ENCODE results near the gene RHOF. TPM values are rescaled to one million over a fixed set of nuclear protein-coding genes. Genes with fewer than 3 reads are reported as not detected.

The RHOF gene
- total and polyA plus RNA-seq, 2 of the 13 experiments (the other 11 are each of a cell fraction or from before 2014, with no cell fraction given): 14.6 to 32.2 TPM

- Histone ChIP-seq H2AFZ (ENCODE audit: low read length) (no peak overlapping the region), H3K9ac (ENCODE audit: insufficient read depth, low read depth, low read length) (peak overlapping the region; percentile 53), H3K27ac (ENCODE audit: extremely low read length, insufficient read depth, low read length) (peak overlapping the region; percentile 57), H3K4me2 (ENCODE audit: low read depth, low read length) (peak overlapping the region; percentile 79), H3K4me1 (ENCODE audit: insufficient read depth, low read length) (peaks cover 31% of the 10 kb centered on the region), H3K27me3 (ENCODE audit: control insufficient read depth in 1 of 2, insufficient read depth in 2 of 2, low read length in 2 of 2) (no peaks in the 10 kb centered on the region), H4K20me1 (ENCODE audit: insufficient read depth, low read length) (0 out of 2 replicates have a peak, but pooled peaks cover 6% of the 10 kb centered on the region), H3K36me3 (replicated peaks in 1 of 2; ENCODE audit: control insufficient read depth in 1 of 2, insufficient read depth in 2 of 2, low read length in 2 of 2) (peaks cover 26 to 47% of the 10 kb centered on the region in 2 experiments; a peak in 4 of 5 replicates), H3K9me3 (ENCODE audit: low read length) (no peaks in the 10 kb centered on the region), H3K79me2 (ENCODE audit: insufficient read depth, low read length) (peaks cover 34% of the 10 kb centered on the region), H3K4me3 (replicated peaks in 1 of 3; ENCODE audit: insufficient read depth in 1 of 3, low read depth in 2 of 3, low read length in 3 of 3) (peak overlapping the region; percentile 62 to 71 (median 63); a peak in 5 of 6 replicates)
- in situ Hi-C loops (cut with HindIII; ENCODE audit: extremely low pct_ligation_motif_present, low pct_unique_long_range_greater_than_20kb) (no loop called here), intact Hi-C loops (cut with micrococcal nuclease; ENCODE audit: unreplicated experiment) (loop anchor here (1.0 kb wide), 1 partner anchor 17 kb away; no protein-coding TSS in a partner anchor)
- no peak for DNase-seq (ENCODE audit: low spot score)
- ChIA-PET POLR2A (interaction anchor here (1.0 to 14.5 kb wide), 9 partner anchors 8 to 101 kb away, joined by 3 to 393 read pairs (median 4); partner anchors contain the start of genes HPD, PSMD9, RHOF and SETD1B), CTCF (ENCODE audit: low intra/inter-chr PET ratio, low total read pairs) (interaction anchor here (0.7 to 4.5 kb wide), 8 partner anchors 12 to 115 kb away, joined by 3 to 89 read pairs (median 5); partner anchors contain the start of genes PSMD9 and RHOF)
- no TSS peak for BruUV-seq (replicated peaks)
- 66% methylated on average over 7 of the region's 26 CpGs for WGBS (ENCODE audit: low lambda C conversion rate)
- no peak for FAIRE-seq
- ATAC-seq: peak; percentile 67
- peak; percentile 9; the same call in 1 of the 2 replicates for TF ChIP-seq ZNF687 (CRISPR knock-in tag; IDR thresholded peaks at IDR 0.05)
- TF ChIP-seq HDAC6 (IDR thresholded peaks at IDR 0.05; ENCODE audit: low read depth, low read length): no peak
- TF ChIP-seq ZNF75D (CRISPR knock-in tag; IDR thresholded peaks at IDR 0.05; ENCODE audit: borderline replicate concordance): no peak
- peak; percentile 75 for TF ChIP-seq JARID2 (CRISPR knock-in tag; IDR thresholded peaks at IDR 0.05; ENCODE audit: insufficient replicate concordance)
- no peak for TF ChIP-seq HDAC2 (CRISPR knock-in tag; IDR thresholded peaks at IDR 0.05)
- no peak for TF ChIP-seq PBX3 (CRISPR knock-in tag; IDR thresholded peaks at IDR 0.05; ENCODE audit: borderline replicate concordance)
- TF ChIP-seq ZNF782 (CRISPR knock-in tag; IDR thresholded peaks at IDR 0.05; ENCODE audit: borderline replicate concordance): no peak
- TF ChIP-seq PCBP2 (optimal IDR thresholded peaks at IDR 0.05; ENCODE audit: low read depth, low read length, poor library complexity, severe bottlenecking): no peak
- peak; percentile 11; the same call in 1 of the 2 replicates for TF ChIP-seq IRF2 (CRISPR knock-in tag; IDR thresholded peaks at IDR 0.05)
- TF ChIP-seq HNF1A (IDR thresholded peaks at IDR 0.05; ENCODE audit: low read depth): no peak
- TF ChIP-seq HNF1A (CRISPR knock-in tag; IDR thresholded peaks at IDR 0.05; ENCODE audit: borderline replicate concordance): no peak
- TF ChIP-seq MEIS1 (CRISPR knock-in tag; IDR thresholded peaks at IDR 0.05; ENCODE audit: borderline replicate concordance): no peak
- no peak for TF ChIP-seq PTBP1 (IDR thresholded peaks at IDR 0.05; ENCODE audit: low read depth, low read length, poor library complexity, severe bottlenecking)
- no peak for TF ChIP-seq ZSCAN25 (CRISPR knock-in tag; IDR thresholded peaks at IDR 0.05)
Observed at GRCh38 chr12:121812320-121812871, 18.9 kb upstream of the RHOF start.

All from HepG2 (cell line).